GM12865 (cell line): ENCODE measurements around the gene CNKSR3.
"Not testable (repeated sequence)": the region's sequence is repeated elsewhere in the genome, so short reads cannot be mapped to it uniquely, and the experiment has no call there.

Source experiments
- DNase-seq: peaks from one replicate; pipeline ENCODE4 v3.0.0; 2010; ENCODE audit warnings: low read depth
- H3K4me3 ChIP-seq: 2 replicates; pipeline ENCODE4 v1.5.1; 2011; ENCODE audit warnings: mild to moderate bottlenecking, low read depth, low read length, control low read depth
- CTCF ChIP-seq: IDR thresholded peaks from 2 replicates; pipeline ENCODE4 v1.5.1; 2011; ENCODE audit warnings: low read length, control low read depth, low read depth, inconsistent platforms; ENCODE audit not compliant: insufficient read depth; ENCODE audit errors: missing control alignments

The CNKSR3 gene

GRCh38 chr6:154549179-154549578 lies 38.7 kb upstream of the CNKSR3 start:
- no peak overlapping the region for H3K4me3 ChIP-seq
- DNase-seq, result no peak
- TF ChIP-seq CTCF, result no peak

DNA sequence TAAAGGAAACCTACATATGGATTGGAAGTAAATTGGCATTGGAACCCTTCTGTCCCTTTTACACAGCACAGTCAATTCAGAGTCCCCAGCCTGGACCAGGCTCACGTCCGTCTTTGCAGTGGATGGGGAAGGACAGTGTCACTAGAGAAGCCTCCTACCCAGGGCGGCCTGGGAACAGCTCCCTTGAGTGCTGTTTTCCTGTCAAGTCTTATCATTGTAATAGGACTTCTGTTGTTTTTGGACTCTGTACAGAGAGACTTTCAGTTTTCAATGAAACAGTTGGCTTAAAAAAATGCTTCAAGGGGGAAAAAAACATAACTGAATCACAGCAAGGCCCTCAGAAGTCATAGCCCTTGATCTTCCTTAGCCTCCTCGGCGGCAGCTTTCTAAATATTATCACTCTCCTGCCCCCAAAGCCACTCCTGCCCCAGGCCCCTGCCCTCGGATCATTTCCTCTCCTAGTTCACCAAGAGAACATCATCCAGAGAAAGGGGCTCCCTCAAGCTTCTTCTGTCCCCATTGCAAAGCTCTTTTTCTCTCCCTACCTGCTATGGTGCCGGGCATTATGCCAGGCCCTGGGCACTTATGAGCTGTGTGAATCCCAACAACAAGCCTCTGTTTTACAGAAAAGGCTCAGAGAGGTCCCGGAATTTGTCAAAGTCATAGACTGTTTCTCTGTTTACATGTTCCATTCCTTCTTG lies 37.8 kb upstream of the CNKSR3 start:
- no peak for DNase-seq
- TF ChIP-seq CTCF, result no peak
- no peak overlapping the region for H3K4me3 ChIP-seq

GRCh38 chr6:154543628-154544027 lies 33.1 kb upstream of the CNKSR3 start:
- no peak for DNase-seq
- no peak for TF ChIP-seq CTCF

GRCh38 chr6:154542747-154543146 lies 32.3 kb upstream of the CNKSR3 start:
- H3K4me3 ChIP-seq, result no peak overlapping the region
- no peak for TF ChIP-seq CTCF
- DNase-seq, result no peak

More at GRCh38 chr6:154543628-154544027, 33.1 kb upstream of the CNKSR3 start:
- no peak overlapping the region for H3K4me3 ChIP-seq

GRCh38 chr6:154541837-154542236 lies 31.4 kb upstream of the CNKSR3 start:
- DNase-seq, H3K4me3 ChIP-seq: not testable (repeated sequence)

DNA sequence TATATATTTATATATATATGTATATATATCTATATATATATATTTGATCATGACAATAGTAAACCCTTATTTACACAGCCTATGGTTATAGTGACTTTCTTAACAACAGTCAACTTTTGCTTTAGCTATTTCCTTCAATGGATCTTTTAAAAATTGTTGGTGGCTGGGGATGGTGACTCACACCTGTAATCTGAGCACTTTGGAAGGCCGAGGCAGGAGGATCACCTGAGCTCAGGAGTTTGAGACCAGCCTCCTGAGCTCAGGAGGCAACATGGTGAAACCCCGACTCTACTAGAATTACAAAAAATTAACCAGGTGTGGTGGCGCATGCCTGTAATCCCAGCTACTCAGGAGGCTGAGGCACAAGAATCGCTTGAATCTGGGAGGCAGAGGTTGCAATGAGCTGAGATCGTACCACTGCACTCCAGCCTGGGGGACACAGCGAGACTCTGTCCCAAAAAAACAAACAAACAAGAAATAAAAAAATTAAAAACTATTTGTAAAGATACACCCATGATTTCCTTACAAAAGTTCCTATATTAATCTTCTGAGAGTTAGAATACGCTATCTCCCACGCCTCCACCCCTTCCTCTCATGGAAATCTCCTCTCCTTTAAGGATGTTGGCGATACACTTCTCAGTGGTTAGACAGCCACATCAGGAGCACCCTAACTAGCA lies 29.2 kb upstream of the CNKSR3 start:
- no peak for TF ChIP-seq CTCF
- DNase-seq, result no peak
- no peak overlapping the region for H3K4me3 ChIP-seq

- DNase-seq, result no peak
- H3K4me3 ChIP-seq, result no peak overlapping the region
- TF ChIP-seq CTCF, result no peak
Observed at GRCh38 chr6:154538640-154539191, 28.2 kb upstream of the CNKSR3 start.
